ENCODE measurements around the gene LGALS7. TPM values are rescaled to one million over a fixed set of nuclear protein-coding genes. Genes with fewer than 3 reads are reported as not detected.

The LGALS7 gene
- total and polyA plus RNA-seq, 2 of the 8 experiments (the other 6 are each of a cell fraction or from before 2014, with no cell fraction given), result 0.32 TPM; not detected in 1

DNA sequence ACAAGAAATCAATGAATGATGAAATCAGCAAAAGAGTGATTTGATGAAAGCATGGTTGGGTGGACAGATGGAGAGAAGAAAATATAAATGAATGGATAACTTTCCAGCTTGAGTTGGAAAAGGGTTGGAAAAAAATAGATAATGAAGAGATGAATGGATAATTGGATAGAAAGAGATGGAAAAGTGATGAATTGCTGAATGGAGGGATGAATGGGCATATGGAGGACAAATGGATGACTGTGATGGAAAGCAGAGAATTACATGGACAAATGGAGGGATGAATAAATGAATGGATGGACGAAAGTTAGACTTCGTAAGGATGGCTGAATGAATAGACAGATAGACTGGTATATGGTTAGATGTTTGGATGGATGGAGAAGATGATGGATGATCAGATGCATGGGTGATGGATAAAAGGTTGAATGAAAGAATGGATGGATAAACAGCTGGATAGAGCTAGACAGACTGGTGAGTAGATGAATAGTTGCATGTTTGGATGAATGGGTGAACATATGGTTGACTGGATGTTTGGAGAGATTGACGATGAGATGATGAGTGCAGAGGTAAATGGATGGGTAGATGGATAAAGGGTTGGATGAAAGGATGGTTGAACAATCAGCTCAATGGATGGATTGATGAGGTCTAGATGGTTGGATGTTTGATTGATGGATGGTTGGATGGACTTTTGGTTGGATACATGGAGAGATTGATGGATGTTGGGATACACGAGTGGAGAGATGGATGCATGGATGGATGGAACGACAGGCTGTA is 27.4 kb upstream of the LGALS7 start:
- Histone ChIP-seq H2BK12ac (ENCODE audit: low read depth, low read length) (no peak overlapping the region), H3K14ac (ENCODE audit: insufficient read length) (no peak overlapping the region), H3K9me3 (ENCODE audit: insufficient read depth in 2 of 2, low read depth in 1 of 2, low read length in 1 of 2) (peaks cover 0 to 2% of the 10 kb centered on the region in 2 experiments; a peak in 1 of 4 replicates), H3K18ac (ENCODE audit: extremely low read depth, low read length) (no peak overlapping the region), H3K23ac (ENCODE audit: insufficient read length) (no peak overlapping the region), H3K4me2 (ENCODE audit: insufficient read depth in 1 of 2, low read depth in 2 of 2, low read length in 2 of 2) (no peak overlapping the region), H3K9ac (replicated peaks in 1 of 4; ENCODE audit: extremely low read depth in 1 of 4, low read depth in 3 of 4, low read length in 3 of 4) (no peak overlapping the region), H4K20me1 (replicated peaks in 1 of 2; ENCODE audit: control insufficient read depth in 1 of 2, insufficient read depth in 2 of 2, low read length in 2 of 2) (no peaks in the 10 kb centered on the region), H3K4ac (replicated peaks; ENCODE audit: insufficient read length, low read depth, low read length) (no peak overlapping the region), H3K79me1 (ENCODE audit: low read depth, low read length) (no peaks in the 10 kb centered on the region), H2BK20ac (ENCODE audit: low read length) (no peak overlapping the region), H3K23me2 (ENCODE audit: low read depth, low read length) (peaks cover 5% of the 10 kb centered on the region; the same call in 1 of the 2 replicates), H3K56ac (replicated peaks; ENCODE audit: insufficient read length, low read depth, low read length) (peak overlapping the region; percentile 85), H3K4me3 (ENCODE audit: extremely low read depth in 1 of 4, insufficient read depth in 2 of 4, low read depth in 3 of 4, low read length in 4 of 4) (no peak overlapping the region), H2BK120ac (replicated peaks; ENCODE audit: low read depth, low read length) (no peak overlapping the region), H3K27ac (ENCODE audit: low read depth, low read length) (no peak overlapping the region), H3K36me3 (ENCODE audit: control insufficient read depth in 2 of 4, insufficient read depth in 4 of 4, low read length in 3 of 4) (no peaks in the 10 kb centered on the region), H2BK5ac (ENCODE audit: low read depth, low read length) (no peak overlapping the region), H3K27me3 (replicated peaks in 1 of 4; ENCODE audit: control insufficient read depth in 3 of 4, extremely low read depth in 1 of 4, insufficient read depth in 3 of 4, low read length in 3 of 4) (no peaks in the 10 kb centered on the region; a peak in 2 of 7 replicates), H4K5ac (ENCODE audit: insufficient read length, low read depth, low read length) (no peak overlapping the region), H4K91ac (replicated peaks; ENCODE audit: insufficient read length, low read length) (no peak overlapping the region), H2AFZ (ENCODE audit: low read length) (no peak overlapping the region), H4K8ac (ENCODE audit: extremely low read depth, insufficient read depth, low read length) (no peak overlapping the region), H3K4me1 (replicated peaks in 1 of 4; ENCODE audit: control insufficient read depth in 3 of 4, insufficient read depth in 4 of 4, low read length in 3 of 4) (no peaks in the 10 kb centered on the region; a peak in 2 of 7 replicates), H2BK15ac (ENCODE audit: low read length) (no peak overlapping the region), H2AK5ac (ENCODE audit: low read depth, low read length) (no peak overlapping the region), H3K79me2 (ENCODE audit: control insufficient read depth in 1 of 2, insufficient read depth in 2 of 2, low read length in 2 of 2) (no peaks in the 10 kb centered on the region)
- POLR2A ChIA-PET (ENCODE audit: partially characterized antibody), result interaction anchor here (1.6 to 2.3 kb wide), 2 partner anchors 22 to 34 kb away, joined by 4 to 6 read pairs; no protein-coding TSS in a partner anchor
- CTCF ChIA-PET (ENCODE audit: partially characterized antibody), result interaction anchor here (0.9 to 1.5 kb wide), 5 partner anchors 13 to 89 kb away, joined by 3 to 4 read pairs (median 3); partner anchors contain the start of gene LGALS4
- FAIRE-seq (no peak), DNase-seq (ENCODE audit: low read depth in 1 of 2, low spot score in 2 of 2) (no peak)
- TF ChIP-seq SP2 (IDR thresholded peaks at IDR 0.05; ENCODE audit: low read length), result no peak
- no peak for TF ChIP-seq CHD1 (IDR thresholded peaks at IDR 0.05; ENCODE audit: low read depth, low read length)
- TF ChIP-seq KDM1A (IDR thresholded peaks at IDR 0.05; ENCODE audit: borderline replicate concordance, low read length), result no peak
- TF ChIP-seq SAP30 (IDR thresholded peaks at IDR 0.05; ENCODE audit: insufficient read depth, insufficient replicate concordance, low read length), result no peak
- TF ChIP-seq RBBP5 (IDR thresholded peaks at IDR 0.05; ENCODE audit: borderline replicate concordance, low read depth, low read length), result no peak
- no peak for TF ChIP-seq KDM5A (IDR thresholded peaks at IDR 0.05; ENCODE audit: low read length)
- no peak for TF ChIP-seq SRF (IDR thresholded peaks at IDR 0.05; ENCODE audit: low read depth, low read length)
- no peak for TF ChIP-seq ASH2L (IDR thresholded peaks at IDR 0.05; ENCODE audit: low read length)
- TF ChIP-seq, protein P1, sequence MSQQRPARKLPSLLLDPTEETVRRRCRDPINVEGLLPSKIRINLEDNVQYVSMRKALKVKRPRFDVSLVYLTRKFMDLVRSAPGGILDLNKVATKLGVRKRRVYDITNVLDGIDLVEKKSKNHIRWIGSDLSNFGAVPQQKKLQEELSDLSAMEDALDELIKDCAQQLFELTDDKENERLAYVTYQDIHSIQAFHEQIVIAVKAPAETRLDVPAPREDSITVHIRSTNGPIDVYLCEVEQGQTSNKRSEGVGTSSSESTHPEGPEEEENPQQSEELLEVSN (IDR thresholded peaks at IDR 0.05), result no peak
- WGBS, 2 experiments (ENCODE audit: extremely low coverage in 1 of 2, insufficient coverage in 1 of 2, insufficient read length in 1 of 2, insufficient replicate concordance in 2 of 2, low coverage in 1 of 2, low lambda C conversion rate in 2 of 2, missing lambda C conversion rate in 1 of 2), result 82 to 100% methylated on average over 3 to 5 of the region's 5 CpGs

Data from H1 (cell line).